OCI-LY7 (cell line): ENCODE measurements around the gene PFKM. TPM values are rescaled to one million over a fixed set of nuclear protein-coding genes. Genes with fewer than 3 reads are reported as not detected.
A peak's percentile ranks its signal among the peaks of the same experiment; 100 is the strongest.

ENCODE experiments used
- BruUV-seq: library from RNA; stranded (reverse); fragments of 400-500 nt; replicated peaks from 2 replicates; lab custom pipeline; 2021; lab: Mats Ljungman, UMichigan
- CTCF ChIA-PET: fragments of 300-600 bp; sonication (Branson Sonifier 250); formaldehyde crosslinking; loops from one replicate; lab custom pipeline; 2022; ENCODE audit warnings: antibody characterized with exemption; ENCODE audit not compliant: unreplicated experiment; lab: Charles Lee
- POLR2A ChIA-PET: fragments of 300-600 bp; sonication (Branson Sonifier 250); formaldehyde crosslinking; loops from one replicate; lab custom pipeline; 2022; ENCODE audit warnings: antibody characterized with exemption; lab: Charles Lee
- DNase-seq: peaks from one replicate; pipeline ENCODE4 v3.0.0-alpha.2; 2015; ENCODE audit warnings: low spot score
- H2AFZ ChIP-seq: fragments of 200-600 bp; sonication (generic), shearing (Covaris generic); 2 replicates; pipeline ENCODE4 v1.6.1; 2014; ENCODE audit warnings: mild to moderate bottlenecking, antibody characterized with exemption, low read length, moderate library complexity
- H3K27ac ChIP-seq: fragments of 200-600 bp; sonication (generic); 2 replicates; pipeline ENCODE4 v1.5.1; 2014; ENCODE audit warnings: mixed run types, low read depth, mild to moderate bottlenecking, moderate library complexity, low read length, inconsistent platforms; ENCODE audit not compliant: poor library complexity, severe bottlenecking
- H3K36me3 ChIP-seq: fragments of 200-600 bp; sonication (generic); 2 replicates; pipeline ENCODE4 v1.6.1; 2014; ENCODE audit warnings: mild to moderate bottlenecking, antibody characterized with exemption, low read length, moderate library complexity, mixed read lengths; ENCODE audit not compliant: insufficient read depth
- H3K4me1 ChIP-seq: fragments of 200-600 bp; sonication (generic); 2 replicates; pipeline ENCODE4 v1.5.1; 2014; ENCODE audit warnings: mild to moderate bottlenecking, low read length; ENCODE audit not compliant: insufficient read depth, poor library complexity, severe bottlenecking
- H3K4me2 ChIP-seq: fragments of 200-600 bp; sonication (generic); 2 replicates; pipeline ENCODE4 v1.6.1; 2014; ENCODE audit warnings: mild to moderate bottlenecking, low read length
- H3K4me3 ChIP-seq: fragments of 200-600 bp; sonication (generic); 2 replicates; pipeline ENCODE4 v1.5.1; 2014; ENCODE audit warnings: mild to moderate bottlenecking, low read depth, low read length; ENCODE audit not compliant: poor library complexity, severe bottlenecking
- H3K79me2 ChIP-seq: fragments of 200-600 bp; sonication (generic); 2 replicates; pipeline ENCODE4 v1.6.1; 2016; ENCODE audit warnings: low read depth, mild to moderate bottlenecking, low read length, moderate library complexity, mixed read lengths; ENCODE audit not compliant: insufficient read depth
- H3K9me2 ChIP-seq: fragments of 200-600 bp; sonication (generic); 2 replicates; pipeline ENCODE4 v1.6.1; 2016; ENCODE audit warnings: mild to moderate bottlenecking, low read length, mixed read lengths; ENCODE audit not compliant: insufficient read depth
- H3K9me3 ChIP-seq: fragments of 200-600 bp; sonication (generic); 2 replicates; pipeline ENCODE4 v1.6.1; 2014; ENCODE audit warnings: mild to moderate bottlenecking, mixed run types, low read length, mixed read lengths
- H4K20me1 ChIP-seq: fragments of 200-600 bp; sonication (generic); 2 replicates; pipeline ENCODE4 v1.6.1; 2014; ENCODE audit warnings: mild to moderate bottlenecking, antibody characterized with exemption, low read length, moderate library complexity, mixed read lengths; ENCODE audit not compliant: insufficient read depth
- EZH2phosphoT487 ChIP-seq: fragments of 200-600 bp; sonication (generic); IDR thresholded peaks from 2 replicates; pipeline ENCODE4 v1.6.1; 2018; ENCODE audit warnings: low read depth, borderline replicate concordance, mild to moderate bottlenecking, mixed run types, antibody characterized with exemption, low read length, moderate library complexity, mixed read lengths
- intact Hi-C: fragments of 100-400 bp; cut with micrococcal nuclease; formaldehyde crosslinking; loops from one replicate; pipeline ENCODE4 v1.10.0; 2022; ENCODE audit not compliant: unreplicated experiment
- total RNA-seq, 2 experiments: library from RNA; depleted of rRNA in 1 of 2; stranded (reverse); fragments of >200 nt in 1 of 2; shearing (Covaris generic) in 1 of 2; gene quantifications; 2 replicates each; pipeline ENCODE4 v1.2.3, GENCODE V29; 2014 to 2022
- TF ChIP-seq, protein P1 (sequence below): fragments of 200-600 bp; sonication (generic); conservative IDR thresholded peaks from 2 replicates; pipeline ENCODE4 v1.5.1; 2014; ENCODE audit warnings: mild to moderate bottlenecking, antibody characterized with exemption, low read length, moderate library complexity, mixed read lengths

PFKM gene
- total RNA-seq, 2 experiments from 2014 or later, result 37.4 to 80.1 TPM

- ChIA-PET POLR2A (interaction anchor here (0.5 to 1.6 kb wide), 3 partner anchors 16 to 488 kb away, joined by 4 to 12 read pairs (median 7); no protein-coding TSS in a partner anchor), CTCF (no interaction called here)
- peak overlapping the region; percentile 68 for H3K4me2 ChIP-seq
- peaks cover 8% of the 10 kb centered on the region for H3K4me1 ChIP-seq
- H3K79me2 ChIP-seq, result no peaks in the 10 kb centered on the region
- no TSS peak for BruUV-seq
- TF ChIP-seq, protein P1, sequence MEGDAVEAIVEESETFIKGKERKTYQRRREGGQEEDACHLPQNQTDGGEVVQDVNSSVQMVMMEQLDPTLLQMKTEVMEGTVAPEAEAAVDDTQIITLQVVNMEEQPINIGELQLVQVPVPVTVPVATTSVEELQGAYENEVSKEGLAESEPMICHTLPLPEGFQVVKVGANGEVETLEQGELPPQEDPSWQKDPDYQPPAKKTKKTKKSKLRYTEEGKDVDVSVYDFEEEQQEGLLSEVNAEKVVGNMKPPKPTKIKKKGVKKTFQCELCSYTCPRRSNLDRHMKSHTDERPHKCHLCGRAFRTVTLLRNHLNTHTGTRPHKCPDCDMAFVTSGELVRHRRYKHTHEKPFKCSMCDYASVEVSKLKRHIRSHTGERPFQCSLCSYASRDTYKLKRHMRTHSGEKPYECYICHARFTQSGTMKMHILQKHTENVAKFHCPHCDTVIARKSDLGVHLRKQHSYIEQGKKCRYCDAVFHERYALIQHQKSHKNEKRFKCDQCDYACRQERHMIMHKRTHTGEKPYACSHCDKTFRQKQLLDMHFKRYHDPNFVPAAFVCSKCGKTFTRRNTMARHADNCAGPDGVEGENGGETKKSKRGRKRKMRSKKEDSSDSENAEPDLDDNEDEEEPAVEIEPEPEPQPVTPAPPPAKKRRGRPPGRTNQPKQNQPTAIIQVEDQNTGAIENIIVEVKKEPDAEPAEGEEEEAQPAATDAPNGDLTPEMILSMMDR, result no peak
- TF ChIP-seq EZH2phosphoT487, result no peak
- no peak for DNase-seq
- no peaks in the 10 kb centered on the region for H3K9me2 ChIP-seq
- H2AFZ ChIP-seq, result peak overlapping the region; percentile 98
- peak overlapping the region; percentile 78 for H3K4me3 ChIP-seq
- intact Hi-C loops, result loop anchor here (5.0 kb wide), 1 partner anchor 433 kb away; no protein-coding TSS in a partner anchor
- no peaks in the 10 kb centered on the region for H4K20me1 ChIP-seq
- H3K9me3 ChIP-seq, result no peaks in the 10 kb centered on the region
- no peaks in the 10 kb centered on the region for H3K36me3 ChIP-seq
- no peak overlapping the region for H3K27ac ChIP-seq
Observed at GRCh38 chr12:48183876-48184548, 64.8 kb downstream of the PFKM start.

DNA sequence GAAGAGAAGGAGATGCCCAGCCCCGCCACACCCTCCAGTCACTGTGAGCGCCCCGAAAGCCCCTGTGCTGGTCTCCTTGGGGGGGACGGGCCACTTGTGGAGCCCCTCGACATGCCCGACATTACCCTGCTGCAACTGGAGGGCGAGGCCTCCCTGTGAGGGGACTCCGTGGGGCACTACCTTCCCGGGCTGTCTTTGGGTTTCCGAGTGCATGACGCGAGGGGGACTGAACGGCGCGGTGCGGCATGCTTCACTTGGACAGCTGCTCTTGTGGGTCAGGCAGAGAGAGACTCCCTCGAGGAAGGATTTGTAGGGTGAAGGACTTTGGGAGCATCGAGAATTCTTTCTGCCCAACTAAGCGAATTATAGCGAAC is 65.4 kb downstream of the PFKM start:
- no peaks in the 10 kb centered on the region for H3K79me2 ChIP-seq
- TF ChIP-seq EZH2phosphoT487, result no peak
- TF ChIP-seq, protein P1, result no peak
- intact Hi-C loops, result loop anchor here (5.0 kb wide), 1 partner anchor 433 kb away; no protein-coding TSS in a partner anchor
- no peak for DNase-seq
- no peak overlapping the region for H3K27ac ChIP-seq
- H3K4me1 ChIP-seq, result peaks cover 8% of the 10 kb centered on the region
- H2AFZ ChIP-seq, result no peak overlapping the region
- CTCF ChIA-PET, result no interaction called here
- no peaks in the 10 kb centered on the region for H3K36me3 ChIP-seq
- BruUV-seq, result no TSS peak
- no peaks in the 10 kb centered on the region for H3K9me2 ChIP-seq
- H3K4me3 ChIP-seq, result no peak overlapping the region
- no peaks in the 10 kb centered on the region for H4K20me1 ChIP-seq
- no peak overlapping the region for H3K4me2 ChIP-seq
- H3K9me3 ChIP-seq, result no peaks in the 10 kb centered on the region
- POLR2A ChIA-PET, result interaction anchor here (0.5 kb wide), 1 partner anchor 28 kb away, joined by 7 read pairs; no protein-coding TSS in a partner anchor
